Activated gamma-delta T cell treated with Interleukin-2 at 50 U/mL for 16 hours (primary cell): Measurements from ENCODE around the gene GRM3.

Experiments used
- DNase-seq: peaks from one replicate; pipeline ENCODE4 v3.0.0-alpha.2; 2020

Gene GRM3

DNA sequence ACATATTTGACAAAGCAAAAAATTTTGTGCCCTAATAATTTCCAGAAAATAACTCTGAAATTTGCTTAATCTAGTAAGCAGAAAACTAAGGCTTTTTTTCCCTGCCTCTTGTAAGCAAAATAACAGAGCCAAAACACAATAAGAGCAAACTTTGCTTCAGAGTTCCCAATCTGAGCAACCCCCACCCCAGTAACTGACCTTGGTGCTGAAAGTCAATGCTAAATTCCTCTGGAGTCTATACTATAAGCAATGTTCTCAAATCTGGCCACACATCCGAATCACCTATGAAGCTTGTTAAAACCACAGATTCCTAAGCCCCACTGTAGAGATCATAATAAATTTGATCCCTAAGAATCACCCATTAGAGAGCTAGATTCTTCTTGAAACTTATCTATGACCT, 265.2 kb downstream of the GRM3 start:
- DNase-seq = no peak

DNA sequence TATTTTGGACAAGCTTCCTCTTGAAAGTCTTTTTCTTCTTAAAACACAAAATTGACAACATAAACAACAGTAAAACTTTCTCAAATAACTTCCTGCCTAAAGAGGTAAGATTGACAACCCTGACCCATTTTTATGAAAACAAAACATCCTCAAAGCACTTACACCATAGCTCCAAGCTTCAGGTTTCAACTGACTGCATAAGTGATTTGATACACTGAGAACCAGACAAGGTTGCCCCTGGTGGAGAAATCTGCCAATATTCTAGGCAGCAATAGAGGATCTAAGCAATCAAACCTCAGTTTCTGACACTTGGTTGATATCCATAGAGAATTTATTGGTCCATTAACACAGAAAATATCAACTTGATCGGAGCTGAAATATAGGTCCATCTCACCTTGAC, 267.9 kb downstream of the GRM3 start:
- no peak for DNase-seq

DNA sequence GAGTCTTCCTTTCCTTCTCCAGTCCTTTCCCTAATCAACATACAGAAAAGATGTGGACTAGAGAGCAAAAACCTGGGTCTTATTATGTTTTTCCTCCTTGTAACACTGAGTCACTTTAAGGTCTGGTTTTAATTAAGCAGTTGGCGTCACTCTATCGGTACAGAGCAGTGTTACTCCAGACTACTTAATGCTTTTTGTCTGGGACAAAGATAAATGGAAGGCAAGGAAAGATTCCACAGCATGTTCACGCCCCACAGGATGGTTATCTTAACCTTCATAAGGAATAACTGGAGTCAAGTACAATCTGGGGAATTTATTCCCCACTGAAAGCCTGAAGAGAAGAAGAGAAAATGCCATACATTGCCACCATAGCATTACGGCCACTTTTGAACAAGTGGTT, 270.0 kb downstream of the GRM3 start:
- DNase-seq = no peak
